ENCODE results near the gene GSTM4. TPM values are rescaled to one million over a fixed set of nuclear protein-coding genes. Genes with fewer than 3 reads are reported as not detected.
A peak's percentile ranks its signal among the peaks of the same experiment; 100 is the strongest.

The GSTM4 gene
- total RNA-seq = 10 to 100 TPM; 33.1 to 43.1 (median 39.1) TPM

- intact Hi-C loops (cut with DNase I) = loop anchor here (10.0 kb wide), 1 partner anchor 259 kb away; the partner anchor contains the start of gene CSF1
Observed at GRCh38 chr1:109655615-109656519, at the start of gene GSTM4. TSS of gene GSTM4 (plus strand) at chr1:109656099. CDS start at chr1:109656390, 291 bp downstream.

GRCh38 chr1:109609881-109610280 lies 46.0 kb upstream of the GSTM4 start:
- TF ChIP-seq POLR2A (IDR thresholded peaks at IDR 0.05; ENCODE audit: low read depth) = no peak
- no peak for TF ChIP-seq EP300 (IDR thresholded peaks at IDR 0.05)
- no peak for TF ChIP-seq CTCF (IDR thresholded peaks at IDR 0.05)
- TF ChIP-seq POLR2AphosphoS5 (IDR thresholded peaks at IDR 0.05) = no peak
- no peaks in the 10 kb centered on the region for H3K9me3 ChIP-seq
- H3K27ac ChIP-seq (replicated peaks in 1 of 4) = no peak overlapping the region
- H3K4me1 ChIP-seq = peaks cover 0 to 3% (median 0%) of the 10 kb centered on the region in 4 donors
- DNase-seq (ENCODE audit: extremely low spot score) = no peak
- no peaks in the 10 kb centered on the region for H3K36me3 ChIP-seq
- no peak overlapping the region for H3K4me3 ChIP-seq
- intact Hi-C loops (cut with DNase I) = no loop called here
- 96% methylated on average over 3 of the region's 3 CpGs for WGBS
- H3K27me3 ChIP-seq = no peaks in the 10 kb centered on the region

More at GRCh38 chr1:109655615-109656519, at the start of gene GSTM4:
- 1% methylated on average over 6 of the region's 54 CpGs for WGBS
- no peaks in the 10 kb centered on the region for H3K27me3 ChIP-seq
- peak within 1 kb of the TSS; percentile 52 to 78 (median 66) for H3K4me3 ChIP-seq
- peaks cover 17 to 28% (median 23%) of the 10 kb centered on the region in 4 donors for H3K4me1 ChIP-seq
- TF ChIP-seq CTCF (IDR thresholded peaks at IDR 0.05) (no peak), POLR2AphosphoS5 (IDR thresholded peaks at IDR 0.05) (peak in 1 of 2 donors; percentile 80)
- peak; percentile 97 for DNase-seq (ENCODE audit: extremely low spot score)
- H3K27ac ChIP-seq (replicated peaks in 1 of 4) = peak within 1 kb of the TSS; percentile 84 to 93 (median 88)
- peaks cover 0 to 34% (median 21%) of the 10 kb centered on the region in 4 donors for H3K36me3 ChIP-seq
- no peaks in the 10 kb centered on the region for H3K9me3 ChIP-seq

GRCh38 chr1:109610609-109611307 lies 45.1 kb upstream of the GSTM4 start:
- no peak for TF ChIP-seq POLR2A (IDR thresholded peaks at IDR 0.05; ENCODE audit: low read depth)
- TF ChIP-seq POLR2AphosphoS5 (IDR thresholded peaks at IDR 0.05) = no peak
- no peak for TF ChIP-seq CTCF (IDR thresholded peaks at IDR 0.05)
- intact Hi-C loops (cut with DNase I) = no loop called here
- DNase-seq (ENCODE audit: extremely low spot score) = no peak
- 68% methylated on average over 3 of the region's 3 CpGs for WGBS
- H3K36me3 ChIP-seq = no peaks in the 10 kb centered on the region
- H3K27ac ChIP-seq (replicated peaks in 1 of 4) = no peak overlapping the region
- H3K4me3 ChIP-seq = no peak overlapping the region
- no peaks in the 10 kb centered on the region for H3K9me3 ChIP-seq
- peaks cover 0 to 3% (median 0%) of the 10 kb centered on the region in 4 donors for H3K4me1 ChIP-seq
- no peaks in the 10 kb centered on the region for H3K27me3 ChIP-seq

- H3K27ac ChIP-seq (replicated peaks in 1 of 4) = no peak overlapping the region
- H3K36me3 ChIP-seq = no peaks in the 10 kb centered on the region
- no peaks in the 10 kb centered on the region for H3K27me3 ChIP-seq
- H3K9me3 ChIP-seq = no peaks in the 10 kb centered on the region
- no peak for DNase-seq (ENCODE audit: extremely low spot score)
- TF ChIP-seq POLR2AphosphoS5 (IDR thresholded peaks at IDR 0.05) (no peak), EP300 (IDR thresholded peaks at IDR 0.05) (no peak), CTCF (IDR thresholded peaks at IDR 0.05) (no peak), POLR2A (IDR thresholded peaks at IDR 0.05; ENCODE audit: low read depth) (no peak)
- 93% methylated on average over 13 of the region's 13 CpGs for WGBS
- no peak overlapping the region for H3K4me3 ChIP-seq
- H3K4me1 ChIP-seq = peaks cover 0 to 3% (median 0%) of the 10 kb centered on the region in 4 donors
- intact Hi-C loops (cut with DNase I) = no loop called here
Observed at GRCh38 chr1:109611308-109611990, 44.5 kb upstream of the GSTM4 start.
